ENCODE measurements around the gene VPS13A.
"Not testable (repeated sequence)": the region's sequence is repeated elsewhere in the genome, so short reads cannot be mapped to it uniquely, and the experiment has no call there.

The VPS13A gene

GRCh38 chr9:77307166-77307565 is 129.8 kb downstream of the VPS13A start:
- DNase-seq, result no peak

GRCh38 chr9:77316058-77316457 is 138.7 kb downstream of the VPS13A start:
- no peak for DNase-seq

GRCh38 chr9:77325058-77325457 is 147.7 kb downstream of the VPS13A start:
- no peak for DNase-seq

- DNase-seq, result no peak
These were observed 150.8 kb downstream of the VPS13A start for GRCh38 chr9:77328102-77328501.

- no peak for DNase-seq
These were observed 192.7 kb downstream of the VPS13A start for GRCh38 chr9:77370064-77370463.

GRCh38 chr9:77374266-77374665 is 196.9 kb downstream of the VPS13A start:
- no peak for DNase-seq

- no peak for DNase-seq
These were observed 198.7 kb downstream of the VPS13A start for GRCh38 chr9:77375956-77376532.

GRCh38 chr9:77384406-77384805 is 207.1 kb downstream of the VPS13A start:
- DNase-seq, result no peak

GRCh38 chr9:77386187-77386586 is 208.9 kb downstream of the VPS13A start:
- no peak for DNase-seq

- no peak for DNase-seq
These were observed 214.5 kb downstream of the VPS13A start for GRCh38 chr9:77391834-77392233.

GRCh38 chr9:77392328-77392727 is 215.0 kb downstream of the VPS13A start:
- no peak for DNase-seq

- DNase-seq, result not testable (repeated sequence)
These were observed 221.2 kb downstream of the VPS13A start for GRCh38 chr9:77398581-77398980.

GRCh38 chr9:77399964-77400363 is 222.6 kb downstream of the VPS13A start:
- DNase-seq, result no peak

GRCh38 chr9:77402286-77402685 is 225.0 kb downstream of the VPS13A start:
- no peak for DNase-seq

- DNase-seq, result no peak
These were observed 225.9 kb downstream of the VPS13A start for GRCh38 chr9:77403239-77403638.

GRCh38 chr9:77408521-77408920 is 231.2 kb downstream of the VPS13A start:
- not testable (repeated sequence) for DNase-seq

- DNase-seq, result no peak
These were observed 240.2 kb downstream of the VPS13A start for GRCh38 chr9:77417566-77417965.

- no peak for DNase-seq
These were observed 240.9 kb downstream of the VPS13A start for GRCh38 chr9:77418226-77418625.

- DNase-seq, result no peak
These were observed 243.3 kb downstream of the VPS13A start for GRCh38 chr9:77420641-77421040.

- DNase-seq, result no peak
These were observed 244.4 kb downstream of the VPS13A start for GRCh38 chr9:77421506-77422265.

- DNase-seq, result no peak
These were observed 245.6 kb downstream of the VPS13A start for GRCh38 chr9:77422969-77423368.

GRCh38 chr9:77423841-77424240 is 246.5 kb downstream of the VPS13A start:
- DNase-seq, result no peak

GRCh38 chr9:77424993-77425392 is 247.7 kb downstream of the VPS13A start:
- DNase-seq, result no peak

- no peak for DNase-seq
These were observed 249.4 kb downstream of the VPS13A start for GRCh38 chr9:77426712-77427111.
